GM12875 (cell line): ENCODE measurements around the gene RNF186.

Experiments used
- H3K4me3 ChIP-seq: one replicate; pipeline ENCODE4 v1.5.1; 2011; ENCODE audit warnings: low read depth, low read length, control low read depth
- CTCF ChIP-seq: IDR thresholded peaks from 2 replicates; pipeline ENCODE4 v1.5.1; 2011; ENCODE audit warnings: low read depth, mild to moderate bottlenecking, control low read depth, inconsistent platforms, low read length, moderate library complexity, borderline replicate concordance; ENCODE audit not compliant: insufficient read depth

RNF186 gene

DNA sequence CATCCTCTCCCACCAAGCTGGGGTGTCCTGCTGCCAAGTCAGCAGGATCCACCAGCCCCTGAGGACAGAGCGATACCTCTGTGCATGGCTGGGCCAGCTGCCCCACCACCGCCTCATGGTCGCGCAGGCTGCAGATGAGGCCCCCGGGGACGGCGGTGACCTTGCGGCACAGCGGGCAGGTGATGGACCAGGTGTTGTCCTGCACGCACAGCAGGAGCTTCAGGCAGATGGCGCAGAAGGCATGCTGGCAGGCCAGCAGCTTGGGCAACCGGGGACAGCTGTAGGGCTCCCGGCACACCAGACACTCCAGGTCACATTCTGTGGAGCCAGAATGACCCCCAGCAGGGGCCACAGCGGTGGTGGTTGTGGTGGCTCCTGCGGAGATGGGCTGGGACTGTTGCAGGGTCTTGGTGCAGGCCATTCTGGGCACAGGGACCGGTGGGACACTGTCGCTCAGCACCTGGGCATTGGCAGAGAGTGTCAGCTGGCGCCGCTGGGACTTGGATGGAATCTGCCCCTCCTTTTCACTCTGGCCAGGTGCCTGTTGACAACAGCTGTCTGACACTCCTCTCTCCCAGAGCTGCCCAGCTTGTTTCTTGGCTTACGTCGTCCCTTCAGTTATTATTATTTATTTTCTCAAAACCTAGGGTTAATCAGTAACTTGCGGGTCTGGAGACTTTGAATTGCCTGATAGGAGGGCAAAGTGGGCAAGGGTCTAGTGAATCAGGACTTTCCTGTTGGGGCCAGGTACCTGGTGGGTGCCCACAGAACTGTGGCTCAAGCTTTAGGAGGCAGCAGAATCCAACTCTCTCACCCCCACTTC lies at the start of gene RNF186:
TSS of gene RNF186 (minus strand) at position 603 of the 823 bp plus-strand sequence. CDS start at position 421, 182 bp downstream.
- TF ChIP-seq CTCF: no peak
- H3K4me3 ChIP-seq: no peak within 1 kb of the TSS

DNA sequence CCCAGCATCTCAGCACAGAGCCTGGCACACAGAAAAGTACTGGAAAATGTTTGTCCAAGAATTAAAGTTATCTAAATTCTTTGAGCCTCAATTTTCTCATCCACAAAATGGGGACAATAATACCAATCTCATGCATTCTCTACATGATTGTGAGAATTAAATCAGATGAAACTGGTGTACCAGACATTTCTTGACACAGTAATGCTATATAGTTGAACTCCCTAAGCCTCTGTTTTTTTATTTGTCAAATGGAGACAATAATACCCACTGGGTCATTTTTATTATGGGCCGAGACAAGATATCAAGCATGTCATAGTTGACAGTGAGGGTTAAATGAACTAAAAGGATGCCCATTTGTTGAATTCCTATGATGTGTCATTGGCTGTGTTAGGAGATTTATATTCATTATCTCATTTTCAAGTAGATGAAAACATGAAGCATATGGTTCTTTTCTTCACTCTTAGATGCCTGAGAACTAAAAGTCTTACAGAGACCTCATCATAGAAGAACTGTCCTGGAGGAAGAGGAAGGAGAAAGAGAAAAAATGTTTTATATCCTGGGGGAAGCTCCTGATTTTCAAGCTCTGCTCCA lies 49.6 kb upstream of the RNF186 start:
- no peak for TF ChIP-seq CTCF
- H3K4me3 ChIP-seq: no peak overlapping the region

DNA sequence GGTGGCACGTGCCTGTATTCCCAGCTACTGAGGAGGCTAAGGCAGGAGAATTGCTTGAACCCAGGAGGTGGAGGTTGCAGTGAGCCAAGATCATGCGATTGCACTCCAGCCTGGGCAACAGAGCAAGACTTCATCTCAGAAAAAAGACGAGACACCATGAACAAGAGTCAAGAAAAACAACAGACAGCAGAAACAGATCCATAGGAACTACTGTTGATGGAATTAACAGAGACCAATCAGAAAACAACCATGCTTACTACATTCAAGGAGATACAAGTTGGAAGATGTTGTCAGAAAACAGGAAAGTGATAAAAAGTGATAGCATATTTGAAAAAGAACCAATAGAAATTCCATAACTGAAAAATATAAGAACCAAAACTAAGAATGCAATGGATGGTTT lies 47.9 kb upstream of the RNF186 start:
- no peak overlapping the region for H3K4me3 ChIP-seq
- no peak for TF ChIP-seq CTCF

GRCh38 chr1:19861842-19862530 lies 46.9 kb upstream of the RNF186 start:
- no peak for TF ChIP-seq CTCF
- no peak overlapping the region for H3K4me3 ChIP-seq

GRCh38 chr1:19861034-19861433 lies 46.0 kb upstream of the RNF186 start:
- H3K4me3 ChIP-seq: no peak overlapping the region
- TF ChIP-seq CTCF: no peak

- H3K4me3 ChIP-seq: no peak overlapping the region
- no peak for TF ChIP-seq CTCF
These were observed 45.3 kb upstream of the RNF186 start for GRCh38 chr1:19860418-19860817.
